Liver (tissue), 9 donors: ENCODE results near the gene SLC4A8. TPM values are rescaled to one million over a fixed set of nuclear protein-coding genes. Genes with fewer than 3 reads are reported as not detected.
"Not testable (repeated sequence)": the region's sequence is repeated elsewhere in the genome, so short reads cannot be mapped to it uniquely, and the experiment has no call there.

Experiments
- DNase-seq: peaks from one replicate; pipeline ENCODE4 v3.0.0-alpha.2; 2017; ENCODE audit warnings: low spot score
- H3K27ac ChIP-seq, 2 donors: one replicate each; pipeline ENCODE4 v1.7.0; 2013; ENCODE audit warnings: inconsistent platforms in 2 of 2, low read length in 2 of 2, control low read depth in 1 of 2, low read depth in 1 of 2, mild to moderate bottlenecking in 1 of 2
- H3K27me3 ChIP-seq, 4 donors: one replicate each; pipeline versions ENCODE4 v1.6.1 to v1.7.0; 2013; ENCODE audit warnings: low read length in 3 of 4, inconsistent platforms in 1 of 4, mild to moderate bottlenecking in 1 of 4, moderate library complexity in 1 of 4; ENCODE audit not compliant: control insufficient read depth in 4 of 4, insufficient read depth in 4 of 4
- H3K36me3 ChIP-seq, 4 donors: one replicate each; pipeline versions ENCODE4 v1.6.1 to v1.7.0; 2013; ENCODE audit warnings: low read length in 3 of 4, mild to moderate bottlenecking in 3 of 4, low read depth in 1 of 4, moderate library complexity in 1 of 4; ENCODE audit not compliant: control insufficient read depth in 4 of 4, insufficient read depth in 3 of 4
- H3K4me1 ChIP-seq, 4 donors: one replicate each; pipeline versions ENCODE4 v1.6.1 to v1.7.0; 2013; ENCODE audit warnings: low read length in 3 of 4, mild to moderate bottlenecking in 3 of 4, moderate library complexity in 1 of 4; ENCODE audit not compliant: control insufficient read depth in 4 of 4, insufficient read depth in 4 of 4
- H3K4me3 ChIP-seq, 3 donors: one replicate each; pipeline versions ENCODE4 v1.6.1 to v1.7.0; 2013; ENCODE audit warnings: low read length in 3 of 3, control low read depth in 1 of 3, low read depth in 1 of 3, mild to moderate bottlenecking in 1 of 3
- H3K9ac ChIP-seq, 2 donors: one replicate each; pipeline ENCODE4 v1.7.0; 2013; ENCODE audit warnings: low read length in 2 of 2, mild to moderate bottlenecking in 2 of 2, moderate library complexity in 2 of 2, control low read depth in 1 of 2, low read depth in 1 of 2
- H3K9me3 ChIP-seq, 4 donors: one replicate each; pipeline versions ENCODE4 v1.6.1 to v1.7.0; 2013; ENCODE audit warnings: low read length in 3 of 4; ENCODE audit not compliant: control insufficient read depth in 4 of 4
- CTCF ChIP-seq: fragments of 150-350 bp; IDR thresholded peaks from 2 replicates; pipeline ENCODE4 v1.5.1; 2017; ENCODE audit warnings: improper control_type of control experiment, low read depth, low read length; ENCODE audit not compliant: missing input control
- EGR1 ChIP-seq, 2 donors: IDR thresholded peaks; 2 replicates each; pipeline ENCODE4 v1.6.1; 2016 to 2018; ENCODE audit warnings: antibody characterized with exemption in 2 of 2, low read depth in 2 of 2
- FOXA2 ChIP-seq: IDR thresholded peaks from 2 replicates; pipeline ENCODE4 v1.6.1; 2016; ENCODE audit warnings: antibody characterized with exemption
- HNF4A ChIP-seq, 2 donors: conservative IDR thresholded peaks; 2 replicates each; pipeline ENCODE4 v1.6.1; 2016; ENCODE audit warnings: antibody characterized with exemption in 2 of 2, mild to moderate bottlenecking in 2 of 2
- JUND ChIP-seq, 2 donors: IDR thresholded peaks; 2 replicates each; pipeline ENCODE4 v1.6.1; 2016; ENCODE audit warnings: antibody characterized with exemption in 2 of 2
- MAX ChIP-seq: IDR thresholded peaks from 2 replicates; pipeline ENCODE4 v1.6.1; 2016; ENCODE audit warnings: antibody characterized with exemption
- SP1 ChIP-seq: IDR thresholded peaks from 2 replicates; pipeline ENCODE4 v1.6.1; 2018; ENCODE audit warnings: antibody characterized with exemption, mild to moderate bottlenecking
- TAF1 ChIP-seq: conservative IDR thresholded peaks from 2 replicates; pipeline ENCODE4 v1.6.1; 2016; ENCODE audit warnings: antibody characterized with exemption, mild to moderate bottlenecking
- WGBS: extraction: QIAGEN DNeasy Blood & Tissue Kit; methylation state at CpG from one replicate; pipeline ENCODE4 v1.1.7; 2013; 5-methylcytosine and 5-hydroxymethylcytosine counted together
- polyA plus RNA-seq, 2 donors: library from polyadenylated mRNA; stranded (reverse) in 1 of 2; unstranded in 1 of 2; fragments of 200-250 nt in 1 of 2; fragments of >200 nt in 1 of 2; fragmentation: Nextera tagmentation in 1 of 2; extraction: Ambion mirVana in 1 of 2; gene quantifications; one replicate each; pipeline versions ENCODE4 v1.2.1 to v1.2.3, GENCODE V29; 2013 to 2015
- total RNA-seq, 2 donors: library from RNA; depleted of rRNA; stranded (reverse); fragments of >200 nt; gene quantifications; one replicate each; pipeline ENCODE4 v1.2.3, GENCODE V29; 2014
- TF ChIP-seq, protein P1 (sequence below): IDR thresholded peaks from 2 replicates; pipeline ENCODE4 v1.6.1; 2016; ENCODE audit warnings: antibody characterized with exemption
- donor health status: healthy.
- donor health status: healthy.
- donor health status: healthy.
- donor health status: healthy.
- donor health status: healthy.

Gene SLC4A8
- total and polyA plus RNA-seq, 4 donors = 0.07 to 1.0 (median 0.75) TPM; not detected in 1

GRCh38 chr12:51511546-51512260 lies 87.1 kb downstream of the SLC4A8 start:
- TF ChIP-seq JUND (IDR thresholded peaks at IDR 0.05) (no peak), FOXA2 (no peak), HNF4A (conservative IDR thresholded peaks at IDR 0.05) (no peak)
- TF ChIP-seq, protein P1, sequence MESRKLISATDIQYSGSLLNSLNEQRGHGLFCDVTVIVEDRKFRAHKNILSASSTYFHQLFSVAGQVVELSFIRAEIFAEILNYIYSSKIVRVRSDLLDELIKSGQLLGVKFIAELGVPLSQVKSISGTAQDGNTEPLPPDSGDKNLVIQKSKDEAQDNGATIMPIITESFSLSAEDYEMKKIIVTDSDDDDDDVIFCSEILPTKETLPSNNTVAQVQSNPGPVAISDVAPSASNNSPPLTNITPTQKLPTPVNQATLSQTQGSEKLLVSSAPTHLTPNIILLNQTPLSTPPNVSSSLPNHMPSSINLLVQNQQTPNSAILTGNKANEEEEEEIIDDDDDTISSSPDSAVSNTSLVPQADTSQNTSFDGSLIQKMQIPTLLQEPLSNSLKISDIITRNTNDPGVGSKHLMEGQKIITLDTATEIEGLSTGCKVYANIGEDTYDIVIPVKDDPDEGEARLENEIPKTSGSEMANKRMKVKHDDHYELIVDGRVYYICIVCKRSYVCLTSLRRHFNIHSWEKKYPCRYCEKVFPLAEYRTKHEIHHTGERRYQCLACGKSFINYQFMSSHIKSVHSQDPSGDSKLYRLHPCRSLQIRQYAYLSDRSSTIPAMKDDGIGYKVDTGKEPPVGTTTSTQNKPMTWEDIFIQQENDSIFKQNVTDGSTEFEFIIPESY = no peak
- no peak for DNase-seq
- WGBS = 90% methylated on average over 7 of the region's 7 CpGs

GRCh38 chr12:51512438-51512837 lies 87.8 kb downstream of the SLC4A8 start:
- WGBS = 87% methylated on average over 2 of the region's 2 CpGs
- no peak overlapping the region for H3K27ac ChIP-seq
- H3K27me3 ChIP-seq = no peaks in the 10 kb centered on the region
- no peaks in the 10 kb centered on the region for H3K9me3 ChIP-seq
- TF ChIP-seq EGR1 (IDR thresholded peaks at IDR 0.05; ENCODE audit: low read depth in 2 of 2) = no peak
- no peaks in the 10 kb centered on the region for H3K36me3 ChIP-seq
- no peak overlapping the region for H3K9ac ChIP-seq
- H3K4me3 ChIP-seq = no peak overlapping the region
- no peak for DNase-seq
- H3K4me1 ChIP-seq = no peaks in the 10 kb centered on the region

More at GRCh38 chr12:51511546-51512260, 87.1 kb downstream of the SLC4A8 start:
- Histone ChIP-seq H3K4me1 (no peaks in the 10 kb centered on the region), H3K27me3 (no peaks in the 10 kb centered on the region), H3K27ac (no peak overlapping the region), H3K9ac (no peak overlapping the region), H3K4me3 (no peak overlapping the region), H3K36me3 (no peaks in the 10 kb centered on the region), H3K9me3 (no peaks in the 10 kb centered on the region)

GRCh38 chr12:51515037-51515436 lies 90.4 kb downstream of the SLC4A8 start:
- not testable (repeated sequence) for H3K27ac ChIP-seq, DNase-seq, H3K9ac ChIP-seq, H3K4me1 ChIP-seq, H3K27me3 ChIP-seq, H3K36me3 ChIP-seq, H3K9me3 ChIP-seq, H3K4me3 ChIP-seq
- 90% methylated on average over 4 of the region's 4 CpGs for WGBS

- Histone ChIP-seq H3K4me3 (no peak overlapping the region), H3K27ac (no peak overlapping the region), H3K36me3 (no peaks in the 10 kb centered on the region), H3K9ac (no peak overlapping the region), H3K4me1 (no peaks in the 10 kb centered on the region), H3K27me3 (no peaks in the 10 kb centered on the region), H3K9me3 (no peaks in the 10 kb centered on the region)
- DNase-seq = no peak
- 93% methylated on average over 3 of the region's 3 CpGs for WGBS
- no peak for TF ChIP-seq SP1
- TF ChIP-seq MAX = no peak
- no peak for TF ChIP-seq EGR1 (IDR thresholded peaks at IDR 0.05; ENCODE audit: low read depth in 2 of 2)
- no peak for TF ChIP-seq CTCF
- TF ChIP-seq, protein P1 = no peak
- TF ChIP-seq TAF1 = no peak
Observed at GRCh38 chr12:51517316-51517715, 92.7 kb downstream of the SLC4A8 start.
